Ascending aorta (tissue), 2 donors: ENCODE results near the gene INMT. TPM values are rescaled to one million over a fixed set of nuclear protein-coding genes. Genes with fewer than 3 reads are reported as not detected.

Source experiments
- DNase-seq, 2 donors: peaks; one replicate each; pipeline ENCODE4 v3.0.0-alpha.2; 2019; ENCODE audit warnings: low spot score in 2 of 2
- H3K27ac ChIP-seq, 2 donors: fragments of 200-600 bp; sonication (generic); one replicate each; pipeline ENCODE4 v1.5.1; 2016 to 2017; ENCODE audit warnings: mild to moderate bottlenecking in 1 of 2
- H3K27me3 ChIP-seq: fragments of 200-600 bp; sonication (generic); one replicate; pipeline ENCODE4 v1.5.1; 2017
- H3K36me3 ChIP-seq, 2 donors: fragments of 200-600 bp; sonication (generic); one replicate each; pipeline ENCODE4 v1.5.1; 2016
- H3K4me1 ChIP-seq, 2 donors: fragments of 200-600 bp; sonication (generic); one replicate each; pipeline ENCODE4 v1.5.1; 2016 to 2017; ENCODE audit warnings: mild to moderate bottlenecking in 1 of 2
- H3K4me3 ChIP-seq, 2 donors: fragments of 200-600 bp; sonication (generic); one replicate each; pipeline ENCODE4 v1.5.1; 2016 to 2017; ENCODE audit warnings: mild to moderate bottlenecking in 1 of 2
- H3K9me3 ChIP-seq, 2 donors: fragments of 200-600 bp; sonication (generic); one replicate each; pipeline ENCODE4 v1.5.1; 2016
- intact Hi-C: fragments of 100-400 bp; cut with DNase I; formaldehyde crosslinking; loops from one replicate; pipeline ENCODE4 v1.15.1; 2023
- total RNA-seq: library from RNA; depleted of rRNA; stranded (reverse); fragments of >200 nt; gene quantifications from one replicate; pipeline ENCODE4 v1.1.0, GENCODE V29; 2016
- TF ChIP-seq, protein P1 (sequence below), 3 experiments: fragments of 200-600 bp in 2 of 3; fragments of 450-650 bp in 1 of 3; sonication (generic) in 2 of 3; IDR thresholded peaks; one replicate each; pipeline ENCODE4 v1.5.1; 2016 to 2019; ENCODE audit warnings: antibody characterized with exemption in 3 of 3, mild to moderate bottlenecking in 1 of 3, moderate library complexity in 1 of 3

Gene INMT
- total RNA-seq, 1 donor from 2014 or later = 51.8 TPM

DNA sequence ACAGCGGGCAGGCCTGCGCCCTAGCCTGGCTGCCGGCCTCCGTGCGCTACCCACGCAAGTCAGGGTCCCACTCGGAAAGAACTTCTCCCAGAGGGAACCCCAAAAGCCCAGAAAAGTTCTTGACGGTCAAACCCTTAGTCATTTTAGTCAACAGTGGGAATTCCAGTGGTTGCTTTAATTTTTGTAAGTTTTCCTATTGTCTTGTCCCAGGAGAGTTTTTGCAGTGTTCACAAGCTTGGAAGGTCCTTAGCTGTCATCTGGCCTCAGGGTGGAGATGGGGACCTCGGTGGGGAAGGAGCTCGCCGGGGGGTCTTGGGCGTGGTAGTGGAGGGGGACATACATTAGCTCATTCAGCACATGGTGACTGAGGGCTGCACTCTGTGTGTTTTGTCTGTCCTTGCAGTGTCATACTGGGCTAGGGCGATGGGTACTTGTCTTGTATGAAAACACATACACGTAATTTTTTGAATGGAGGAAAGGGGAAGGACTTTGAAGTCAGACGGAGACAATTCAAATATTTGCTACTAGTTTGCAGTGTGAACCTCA lies 20.0 kb downstream of the INMT start:
- Histone ChIP-seq H3K36me3 (no peaks in the 10 kb centered on the region), H3K27ac (peak overlapping the region; percentile 82 to 88), H3K9me3 (no peaks in the 10 kb centered on the region), H3K4me3 (peak overlapping the region; percentile 68 to 77), H3K4me1 (peaks cover 4 to 12% of the 10 kb centered on the region in 2 donors), H3K27me3 (no peaks in the 10 kb centered on the region)
- TF ChIP-seq, protein P1, sequence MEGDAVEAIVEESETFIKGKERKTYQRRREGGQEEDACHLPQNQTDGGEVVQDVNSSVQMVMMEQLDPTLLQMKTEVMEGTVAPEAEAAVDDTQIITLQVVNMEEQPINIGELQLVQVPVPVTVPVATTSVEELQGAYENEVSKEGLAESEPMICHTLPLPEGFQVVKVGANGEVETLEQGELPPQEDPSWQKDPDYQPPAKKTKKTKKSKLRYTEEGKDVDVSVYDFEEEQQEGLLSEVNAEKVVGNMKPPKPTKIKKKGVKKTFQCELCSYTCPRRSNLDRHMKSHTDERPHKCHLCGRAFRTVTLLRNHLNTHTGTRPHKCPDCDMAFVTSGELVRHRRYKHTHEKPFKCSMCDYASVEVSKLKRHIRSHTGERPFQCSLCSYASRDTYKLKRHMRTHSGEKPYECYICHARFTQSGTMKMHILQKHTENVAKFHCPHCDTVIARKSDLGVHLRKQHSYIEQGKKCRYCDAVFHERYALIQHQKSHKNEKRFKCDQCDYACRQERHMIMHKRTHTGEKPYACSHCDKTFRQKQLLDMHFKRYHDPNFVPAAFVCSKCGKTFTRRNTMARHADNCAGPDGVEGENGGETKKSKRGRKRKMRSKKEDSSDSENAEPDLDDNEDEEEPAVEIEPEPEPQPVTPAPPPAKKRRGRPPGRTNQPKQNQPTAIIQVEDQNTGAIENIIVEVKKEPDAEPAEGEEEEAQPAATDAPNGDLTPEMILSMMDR (IDR thresholded peaks at IDR 0.05) = no peak
- intact Hi-C loops = no loop called here
- DNase-seq = peak in 1 of 2 donors; percentile 66

DNA sequence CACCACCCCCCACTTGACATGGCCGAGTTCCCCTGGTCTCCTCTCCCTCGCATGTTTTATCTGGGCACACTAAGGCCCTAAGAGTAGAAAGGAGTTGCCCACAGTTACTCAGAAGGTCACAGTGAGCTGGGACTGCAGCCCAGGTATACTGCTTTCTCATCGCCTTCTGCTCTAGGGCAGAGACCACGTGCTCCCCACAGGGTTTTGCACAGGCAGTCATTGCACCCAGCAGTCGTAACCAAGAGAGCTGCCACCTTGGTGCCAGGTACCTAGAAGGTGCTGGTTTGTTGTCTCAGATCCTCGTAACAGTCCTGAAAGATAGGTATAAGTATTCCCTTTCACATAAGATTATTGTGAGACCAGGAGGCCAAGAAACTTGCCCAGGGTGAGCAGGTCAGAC lies 21.0 kb downstream of the INMT start:
- Histone ChIP-seq H3K36me3 (no peaks in the 10 kb centered on the region), H3K4me3 (no peak overlapping the region), H3K27ac (no peak overlapping the region), H3K4me1 (peaks cover 4 to 12% of the 10 kb centered on the region in 2 donors), H3K27me3 (no peaks in the 10 kb centered on the region), H3K9me3 (no peaks in the 10 kb centered on the region)
- intact Hi-C loops = no loop called here
- DNase-seq = peak in 1 of 2 donors; percentile 47
- TF ChIP-seq, protein P1 (IDR thresholded peaks at IDR 0.05) = no peak

DNA sequence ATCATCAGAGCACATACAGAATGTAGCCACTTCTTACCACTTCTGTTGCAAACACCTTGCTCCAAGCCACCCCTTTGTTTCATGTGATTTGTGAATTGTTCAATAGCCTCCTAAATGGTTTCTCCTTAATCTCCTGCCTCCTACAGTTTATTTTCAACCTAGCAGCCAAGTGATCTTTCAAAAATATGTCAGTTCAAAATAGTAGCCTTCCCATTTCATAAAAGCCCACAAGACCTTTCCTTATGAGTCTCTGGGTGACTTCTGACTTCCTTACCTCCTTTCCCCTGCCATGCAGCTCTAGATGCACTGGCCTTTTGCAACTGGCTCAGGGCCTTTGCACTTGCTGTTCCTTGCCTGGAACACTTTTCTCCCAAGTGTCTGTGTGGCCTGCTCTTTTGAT lies 24.1 kb downstream of the INMT start:
- no peak for DNase-seq
- TF ChIP-seq, protein P1 (IDR thresholded peaks at IDR 0.05) = no peak
- Histone ChIP-seq H3K9me3 (no peaks in the 10 kb centered on the region), H3K4me3 (no peak overlapping the region), H3K4me1 (peaks cover 5 to 33% of the 10 kb centered on the region in 2 donors), H3K27me3 (no peaks in the 10 kb centered on the region), H3K27ac (no peak overlapping the region), H3K36me3 (no peaks in the 10 kb centered on the region)
- intact Hi-C loops = no loop called here

DNA sequence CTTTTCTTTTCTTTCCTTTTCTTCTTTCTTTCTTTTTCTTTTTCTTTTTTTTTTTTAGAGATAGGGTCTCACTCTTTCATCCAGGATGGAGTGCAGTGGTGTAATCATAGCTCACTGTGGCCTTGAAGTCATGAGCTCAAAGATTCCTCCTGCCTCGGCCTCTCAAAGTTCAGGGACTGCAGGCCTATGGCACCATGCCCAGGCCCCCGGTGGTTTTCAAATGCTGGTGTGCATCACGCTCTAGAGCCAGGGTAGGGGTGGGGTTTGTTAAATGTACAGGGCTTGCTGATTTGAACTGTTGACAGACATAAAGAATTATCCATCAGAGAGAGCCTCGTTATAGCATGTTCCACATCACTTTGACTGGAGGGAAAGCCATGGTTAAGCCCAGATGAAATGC lies 25.0 kb downstream of the INMT start:
- H3K4me1 ChIP-seq = peaks cover 5 to 34% of the 10 kb centered on the region in 2 donors
- TF ChIP-seq, protein P1 (IDR thresholded peaks at IDR 0.05) = no peak
- peak in 1 of 2 donors; percentile 55 for DNase-seq
- H3K9me3 ChIP-seq = no peaks in the 10 kb centered on the region
- peaks cover 0 to 2% of the 10 kb centered on the region in 2 donors for H3K36me3 ChIP-seq
- intact Hi-C loops = no loop called here
- peak overlapping the region in 1 of 2 donors; percentile 87 for H3K27ac ChIP-seq
- no peaks in the 10 kb centered on the region for H3K27me3 ChIP-seq
- H3K4me3 ChIP-seq = no peak overlapping the region

DNA sequence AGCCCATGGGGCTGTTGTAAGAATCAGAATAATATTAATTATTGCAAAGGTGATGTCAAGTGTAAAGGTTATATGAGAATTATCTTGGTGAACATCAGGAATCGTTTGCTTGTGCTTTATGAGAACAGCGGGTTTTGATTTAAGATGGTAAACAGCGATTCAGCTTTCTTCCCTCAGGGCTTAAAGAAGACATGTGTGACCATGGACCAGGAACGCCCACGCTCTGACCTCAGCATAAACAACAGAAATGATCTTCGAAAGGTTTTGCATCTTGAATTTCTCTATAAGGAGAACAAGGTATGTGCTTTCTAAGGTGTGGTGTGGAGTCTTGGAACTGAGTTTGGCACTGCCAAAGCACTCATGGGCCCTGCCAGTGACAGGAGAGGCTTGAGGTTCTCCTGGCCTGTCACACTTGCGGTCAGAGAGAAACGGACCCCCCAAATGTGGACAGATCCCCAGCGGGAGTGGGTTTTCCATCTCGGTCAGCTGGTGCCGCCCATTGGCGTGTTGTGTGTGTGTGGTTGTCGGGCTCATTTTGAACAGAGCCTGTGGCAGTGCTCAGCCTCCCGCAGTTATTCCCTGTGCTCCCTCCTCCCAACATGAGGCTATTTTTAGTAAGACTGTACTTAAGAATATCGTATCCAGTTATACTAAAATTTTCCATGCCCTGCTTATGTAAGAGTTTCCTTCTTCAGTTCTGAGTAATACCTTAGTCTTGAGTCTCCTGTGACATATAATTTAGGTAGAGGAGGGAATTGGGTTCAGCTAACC lies 26.5 kb downstream of the INMT start:
- Histone ChIP-seq H3K9me3 (no peaks in the 10 kb centered on the region), H3K4me3 (no peak overlapping the region), H3K4me1 (peaks cover 5 to 23% of the 10 kb centered on the region in 2 donors), H3K27me3 (no peaks in the 10 kb centered on the region), H3K27ac (peak overlapping the region; percentile 81 to 87), H3K36me3 (peaks cover 10 to 12% of the 10 kb centered on the region in 2 donors)
- intact Hi-C loops = no loop called here
- TF ChIP-seq, protein P1 (IDR thresholded peaks at IDR 0.05) = no peak
- DNase-seq = peak in 1 of 2 donors; percentile 73
